ENCODE results near the gene ABCB11.
"Not testable (repeated sequence)": the region's sequence is repeated elsewhere in the genome, so short reads cannot be mapped to it uniquely, and the experiment has no call there.

DNA sequence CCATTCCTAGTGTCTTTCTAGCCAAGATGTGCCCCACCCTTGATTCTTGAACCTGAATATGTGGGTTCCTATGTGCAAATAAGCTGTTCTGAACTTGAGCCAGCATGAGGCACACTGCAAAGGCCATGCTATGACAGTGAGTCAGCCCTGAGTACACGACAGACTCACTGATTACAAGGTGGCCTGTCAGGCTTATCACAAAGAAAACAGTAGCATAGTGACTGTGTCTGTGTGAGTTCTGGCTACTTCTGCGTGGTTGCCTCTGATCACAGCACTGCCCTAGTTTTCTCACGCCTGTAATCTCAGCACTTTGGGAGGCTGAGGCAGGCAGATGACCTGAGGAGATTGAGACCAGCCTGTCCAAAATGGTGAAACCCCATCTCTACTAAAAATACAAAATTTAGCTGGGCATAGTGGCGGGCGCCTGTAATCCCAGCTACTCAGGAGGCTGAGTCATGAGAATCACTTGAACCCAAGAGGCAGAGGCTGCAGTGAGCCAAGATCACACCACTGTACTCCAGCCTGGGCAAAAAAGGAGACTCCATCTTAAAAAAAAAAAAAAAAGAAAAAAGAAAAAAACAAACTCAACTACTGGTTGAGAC lies 18.8 kb downstream of the ABCB11 start:
- TF ChIP-seq POLR2AphosphoS5 (IDR thresholded peaks at IDR 0.05; ENCODE audit: low read depth, low read length) = 0 out of 2 replicates have a peak, but pooled peaks have one; percentile 33
- TF ChIP-seq POLR2A (IDR thresholded peaks at IDR 0.05; ENCODE audit: borderline replicate concordance, extremely low read depth, insufficient read depth, insufficient read length); CTCF (IDR thresholded peaks at IDR 0.05 in 2 of 3, conservative IDR thresholded peaks at IDR 0.05 in 1 of 3; ENCODE audit: borderline replicate concordance in 1 of 3, insufficient read depth in 1 of 3, low read depth in 2 of 3, low read length in 2 of 3); ZNF274 (IDR thresholded peaks at IDR 0.05; ENCODE audit: low read depth, low read length): not testable (repeated sequence)
- TF ChIP-seq, protein P1, sequence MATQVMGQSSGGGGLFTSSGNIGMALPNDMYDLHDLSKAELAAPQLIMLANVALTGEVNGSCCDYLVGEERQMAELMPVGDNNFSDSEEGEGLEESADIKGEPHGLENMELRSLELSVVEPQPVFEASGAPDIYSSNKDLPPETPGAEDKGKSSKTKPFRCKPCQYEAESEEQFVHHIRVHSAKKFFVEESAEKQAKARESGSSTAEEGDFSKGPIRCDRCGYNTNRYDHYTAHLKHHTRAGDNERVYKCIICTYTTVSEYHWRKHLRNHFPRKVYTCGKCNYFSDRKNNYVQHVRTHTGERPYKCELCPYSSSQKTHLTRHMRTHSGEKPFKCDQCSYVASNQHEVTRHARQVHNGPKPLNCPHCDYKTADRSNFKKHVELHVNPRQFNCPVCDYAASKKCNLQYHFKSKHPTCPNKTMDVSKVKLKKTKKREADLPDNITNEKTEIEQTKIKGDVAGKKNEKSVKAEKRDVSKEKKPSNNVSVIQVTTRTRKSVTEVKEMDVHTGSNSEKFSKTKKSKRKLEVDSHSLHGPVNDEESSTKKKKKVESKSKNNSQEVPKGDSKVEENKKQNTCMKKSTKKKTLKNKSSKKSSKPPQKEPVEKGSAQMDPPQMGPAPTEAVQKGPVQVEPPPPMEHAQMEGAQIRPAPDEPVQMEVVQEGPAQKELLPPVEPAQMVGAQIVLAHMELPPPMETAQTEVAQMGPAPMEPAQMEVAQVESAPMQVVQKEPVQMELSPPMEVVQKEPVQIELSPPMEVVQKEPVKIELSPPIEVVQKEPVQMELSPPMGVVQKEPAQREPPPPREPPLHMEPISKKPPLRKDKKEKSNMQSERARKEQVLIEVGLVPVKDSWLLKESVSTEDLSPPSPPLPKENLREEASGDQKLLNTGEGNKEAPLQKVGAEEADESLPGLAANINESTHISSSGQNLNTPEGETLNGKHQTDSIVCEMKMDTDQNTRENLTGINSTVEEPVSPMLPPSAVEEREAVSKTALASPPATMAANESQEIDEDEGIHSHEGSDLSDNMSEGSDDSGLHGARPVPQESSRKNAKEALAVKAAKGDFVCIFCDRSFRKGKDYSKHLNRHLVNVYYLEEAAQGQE (IDR thresholded peaks at IDR 0.05; ENCODE audit: low read depth) = not testable (repeated sequence)
- peak; percentile 91 for TF ChIP-seq JUND (IDR thresholded peaks at IDR 0.05)

Measured in HCT116 (cell line).